Activated CD4-positive, alpha-beta memory T cell treated with anti-CD3 and anti-CD28 coated beads, Interleukin-2, amount 10 ng/mL, durations not matched to agents 7 days and 5 days (primary cell): Measurements from ENCODE around the gene ACP4. TPM values are rescaled to one million over a fixed set of nuclear protein-coding genes. Genes with fewer than 3 reads are reported as not detected.
A peak's percentile ranks its signal among the peaks of the same experiment; 100 is the strongest.
"Not testable (repeated sequence)": the region's sequence is repeated elsewhere in the genome, so short reads cannot be mapped to it uniquely, and the experiment has no call there.

Experiments used
- CTCF ChIA-PET: fragments of 350-600 bp; sonication (Branson Sonifier 250); formaldehyde crosslinking; loops from one replicate; lab custom pipeline; 2021; ENCODE audit warnings: antibody characterized with exemption, inconsistent platforms; lab: Charles Lee
- POLR2A ChIA-PET: fragments of 350-600 bp; sonication (Branson Sonifier 250); formaldehyde crosslinking; loops from one replicate; lab custom pipeline; 2021; ENCODE audit warnings: antibody characterized with exemption; lab: Charles Lee
- DNase-seq: peaks from one replicate; pipeline ENCODE4 v3.0.0-alpha.2; 2020
- H3K27ac Mint-ChIP-seq: one replicate; pipeline ENCODE4 v1.8.0; 2021; ENCODE audit warnings: mild to moderate bottlenecking, mixed read lengths
- H3K27me3 Mint-ChIP-seq: one replicate; pipeline ENCODE4 v1.8.0; 2021; ENCODE audit warnings: mixed read lengths
- H3K36me3 Mint-ChIP-seq: one replicate; pipeline ENCODE4 v1.8.0; 2021; ENCODE audit warnings: low read depth, mixed read lengths
- H3K4me1 Mint-ChIP-seq: one replicate; pipeline ENCODE4 v1.8.0; 2021; ENCODE audit warnings: mixed read lengths
- H3K4me3 Mint-ChIP-seq: one replicate; pipeline ENCODE4 v1.8.0; 2021; ENCODE audit warnings: mild to moderate bottlenecking, mixed read lengths
- H3K9me3 Mint-ChIP-seq: one replicate; pipeline ENCODE4 v1.8.0; 2021; ENCODE audit warnings: mixed read lengths
- total RNA-seq, 2 experiments: library from RNA; stranded (reverse); gene quantifications; one replicate each; pipeline ENCODE4 v1.2.3, GENCODE V29; 2021

ACP4 gene
- total RNA-seq, 2 experiments from 2014 or later = not detected

- CTCF ChIA-PET = interaction anchor here (0.5 to 0.9 kb wide), 4 partner anchors 55 to 411 kb away, joined by 3 read pairs; no protein-coding TSS in a partner anchor
These were observed 10.4 kb upstream of the ACP4 start for GRCh38 chr19:50779504-50780457.

GRCh38 chr19:50780753-50781435 is 9.3 kb upstream of the ACP4 start:
- no peak overlapping the region for H3K4me3 Mint-ChIP-seq
- ChIA-PET CTCF (no interaction called here), POLR2A (interaction anchor here (1.9 kb wide), 1 partner anchor 24 kb away, joined by 5 read pairs; no protein-coding TSS in a partner anchor)
- no peak overlapping the region for H3K27ac Mint-ChIP-seq
- no peaks in the 10 kb centered on the region for H3K9me3 Mint-ChIP-seq
- H3K27me3 Mint-ChIP-seq = peaks cover 42% of the 10 kb centered on the region
- H3K4me1 Mint-ChIP-seq = peaks cover 8% of the 10 kb centered on the region
- H3K36me3 Mint-ChIP-seq = no peaks in the 10 kb centered on the region
- no peak for DNase-seq

More at GRCh38 chr19:50779504-50780457, 10.4 kb upstream of the ACP4 start:
- Mint-ChIP-seq H3K27ac (no peak overlapping the region), H3K4me3 (no peak overlapping the region), H3K36me3 (no peaks in the 10 kb centered on the region), H3K9me3 (no peaks in the 10 kb centered on the region), H3K27me3 (peaks cover 47% of the 10 kb centered on the region), H3K4me1 (peaks cover 8% of the 10 kb centered on the region)
- POLR2A ChIA-PET = interaction anchor here (1.9 kb wide), 1 partner anchor 25 kb away, joined by 5 read pairs; no protein-coding TSS in a partner anchor
- no peak for DNase-seq

GRCh38 chr19:50783848-50784152 is 6.4 kb upstream of the ACP4 start:
- DNase-seq, H3K27ac Mint-ChIP-seq, H3K4me3 Mint-ChIP-seq, H3K36me3 Mint-ChIP-seq, H3K4me1 Mint-ChIP-seq, H3K9me3 Mint-ChIP-seq: not testable (repeated sequence)
- POLR2A ChIA-PET = interaction anchor here (1.0 kb wide), 1 partner anchor 247 kb away, joined by 3 read pairs; no protein-coding TSS in a partner anchor
- CTCF ChIA-PET = interaction anchor here (0.7 to 2.0 kb wide), 7 partner anchors 12 to 426 kb away, joined by 3 to 9 read pairs (median 5); partner anchors contain the start of gene CLEC11A
- peaks cover 24% of the 10 kb centered on the region for H3K27me3 Mint-ChIP-seq

GRCh38 chr19:50784710-50785109 is 5.5 kb upstream of the ACP4 start:
- Mint-ChIP-seq H3K4me3 (no peak overlapping the region), H3K36me3 (no peaks in the 10 kb centered on the region), H3K27ac (no peak overlapping the region), H3K9me3 (no peaks in the 10 kb centered on the region), H3K27me3 (peaks cover 15% of the 10 kb centered on the region), H3K4me1 (peaks cover 8% of the 10 kb centered on the region)
- ChIA-PET POLR2A (interaction anchor here (1.2 kb wide), 1 partner anchor 20 kb away, joined by 3 read pairs; no protein-coding TSS in a partner anchor), CTCF (interaction anchor here (1.3 to 2.0 kb wide), 2 partner anchors 115 to 247 kb away, joined by 5 to 9 read pairs; no protein-coding TSS in a partner anchor)
- no peak for DNase-seq

- H3K27me3 Mint-ChIP-seq = peaks cover 10% of the 10 kb centered on the region
- H3K4me3 Mint-ChIP-seq = no peak overlapping the region
- H3K9me3 Mint-ChIP-seq = no peaks in the 10 kb centered on the region
- ChIA-PET POLR2A (interaction anchor here (1.2 kb wide), 1 partner anchor 19 kb away, joined by 3 read pairs; no protein-coding TSS in a partner anchor), CTCF (interaction anchor here (2.0 kb wide), 1 partner anchor 115 kb away, joined by 5 read pairs; no protein-coding TSS in a partner anchor)
- peaks cover 8% of the 10 kb centered on the region for H3K4me1 Mint-ChIP-seq
- no peak for DNase-seq
- H3K36me3 Mint-ChIP-seq = no peaks in the 10 kb centered on the region
- no peak overlapping the region for H3K27ac Mint-ChIP-seq
These were observed 4.9 kb upstream of the ACP4 start for GRCh38 chr19:50785329-50785728.

GRCh38 chr19:50790922-50791467 is 780 bp downstream of the ACP4 start:
- ChIA-PET CTCF (no interaction called here), POLR2A (interaction anchor here (7.9 kb wide), 1 partner anchor 12 kb away, joined by 72 read pairs; no protein-coding TSS in a partner anchor)
- Mint-ChIP-seq H3K9me3 (no peaks in the 10 kb centered on the region), H3K27me3 (no peaks in the 10 kb centered on the region), H3K36me3 (peaks cover 3% of the 10 kb centered on the region), H3K4me3 (no peak overlapping the region), H3K4me1 (peaks cover 5% of the 10 kb centered on the region), H3K27ac (no peak overlapping the region)
- no peak for DNase-seq

GRCh38 chr19:50791594-50792271 is 1.5 kb downstream of the ACP4 start:
- Mint-ChIP-seq H3K9me3 (no peaks in the 10 kb centered on the region), H3K27ac (no peak overlapping the region), H3K27me3 (no peaks in the 10 kb centered on the region), H3K36me3 (peaks cover 3% of the 10 kb centered on the region), H3K4me1 (peaks cover 5% of the 10 kb centered on the region), H3K4me3 (no peak overlapping the region)
- ChIA-PET POLR2A (interaction anchor here (7.9 kb wide), 1 partner anchor 11 kb away, joined by 72 read pairs; no protein-coding TSS in a partner anchor), CTCF (no interaction called here)
- DNase-seq = no peak

GRCh38 chr19:50792272-50793250 is 2.3 kb downstream of the ACP4 start:
- peaks cover 5% of the 10 kb centered on the region for H3K4me1 Mint-ChIP-seq
- CTCF ChIA-PET = interaction anchor here (3.2 kb wide), 1 partner anchor 130 kb away, joined by 10 read pairs; no protein-coding TSS in a partner anchor
- no peak overlapping the region for H3K4me3 Mint-ChIP-seq
- POLR2A ChIA-PET = interaction anchor here (7.9 kb wide), 1 partner anchor 10 kb away, joined by 72 read pairs; no protein-coding TSS in a partner anchor
- H3K27me3 Mint-ChIP-seq = no peaks in the 10 kb centered on the region
- H3K9me3 Mint-ChIP-seq = no peaks in the 10 kb centered on the region
- no peak overlapping the region for H3K27ac Mint-ChIP-seq
- H3K36me3 Mint-ChIP-seq = peaks cover 6% of the 10 kb centered on the region
- DNase-seq = no peak

- Mint-ChIP-seq H3K4me3 (no peak overlapping the region), H3K4me1 (peaks cover 5% of the 10 kb centered on the region), H3K36me3 (peaks cover 14% of the 10 kb centered on the region), H3K27ac (no peak overlapping the region), H3K9me3 (no peaks in the 10 kb centered on the region), H3K27me3 (no peaks in the 10 kb centered on the region)
- CTCF ChIA-PET = interaction anchor here (3.2 kb wide), 1 partner anchor 129 kb away, joined by 10 read pairs; no protein-coding TSS in a partner anchor
- POLR2A ChIA-PET = interaction anchor here (7.9 kb wide), 1 partner anchor 9 kb away, joined by 72 read pairs; no protein-coding TSS in a partner anchor
- DNase-seq = no peak
These were observed 3.4 kb downstream of the ACP4 start for GRCh38 chr19:50793558-50794065.

GRCh38 chr19:50794074-50794875 is 4.1 kb downstream of the ACP4 start:
- H3K4me3 Mint-ChIP-seq = no peak overlapping the region
- ChIA-PET POLR2A (interaction anchor here (0.8 to 7.9 kb wide), 2 partner anchors 9 to 387 kb away, joined by 3 to 72 read pairs; no protein-coding TSS in a partner anchor), CTCF (interaction anchor here (0.6 to 3.2 kb wide), 2 partner anchors 128 to 138 kb away, joined by 4 to 10 read pairs; no protein-coding TSS in a partner anchor)
- H3K27ac Mint-ChIP-seq = peak overlapping the region; percentile 31
- DNase-seq = peak; percentile 29
- peaks cover 5% of the 10 kb centered on the region for H3K4me1 Mint-ChIP-seq
- H3K27me3 Mint-ChIP-seq = no peaks in the 10 kb centered on the region
- H3K36me3 Mint-ChIP-seq = peaks cover 14% of the 10 kb centered on the region
- H3K9me3 Mint-ChIP-seq = no peaks in the 10 kb centered on the region
